AG09319 (cell line): ENCODE results near the gene UPK3A.
"Not testable (repeated sequence)": the region's sequence is repeated elsewhere in the genome, so short reads cannot be mapped to it uniquely, and the experiment has no call there.

Experiments
- DNase-seq: peaks from one replicate; pipeline ENCODE4 v3.0.0-alpha.2; 2010; ENCODE audit warnings: low read depth; ENCODE audit errors: extremely low read depth
- TF ChIP-seq, protein P1 (sequence below): IDR thresholded peaks from 2 replicates; pipeline ENCODE4 v1.5.1; 2011; ENCODE audit warnings: low read depth, mild to moderate bottlenecking, inconsistent platforms, low read length, moderate library complexity

Gene UPK3A

DNA sequence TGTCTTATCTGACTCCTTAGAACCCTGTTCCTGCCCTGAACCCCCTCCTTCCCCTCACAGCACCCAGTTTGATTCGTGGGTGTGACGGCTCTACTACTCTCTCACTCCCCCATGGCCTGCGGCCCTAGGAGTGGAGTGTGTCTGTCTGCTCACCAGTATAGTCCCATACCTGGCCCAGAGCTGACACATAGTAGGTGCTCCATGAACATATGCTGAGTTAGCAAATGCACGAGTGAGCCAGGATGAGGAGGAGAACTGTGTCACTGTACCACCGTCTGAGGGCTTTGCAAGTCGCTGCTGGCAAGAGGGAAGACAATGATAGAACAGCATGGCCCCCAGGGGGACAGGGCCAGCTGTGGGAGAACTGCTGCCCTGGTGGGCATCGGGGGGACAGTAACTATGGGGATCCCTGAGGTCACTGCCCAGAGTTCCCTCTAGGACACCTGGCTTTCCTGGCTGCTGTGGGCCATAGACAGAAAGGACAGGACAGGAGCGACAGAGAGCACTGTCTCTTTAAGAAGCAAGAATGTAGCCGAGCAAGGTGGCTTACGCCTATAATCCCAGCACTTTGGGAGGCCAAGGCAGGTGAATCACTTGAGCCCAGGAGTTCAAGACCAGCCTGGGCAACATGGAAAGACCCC lies 24.9 kb upstream of the UPK3A start:
- no peak for DNase-seq
- TF ChIP-seq, protein P1, sequence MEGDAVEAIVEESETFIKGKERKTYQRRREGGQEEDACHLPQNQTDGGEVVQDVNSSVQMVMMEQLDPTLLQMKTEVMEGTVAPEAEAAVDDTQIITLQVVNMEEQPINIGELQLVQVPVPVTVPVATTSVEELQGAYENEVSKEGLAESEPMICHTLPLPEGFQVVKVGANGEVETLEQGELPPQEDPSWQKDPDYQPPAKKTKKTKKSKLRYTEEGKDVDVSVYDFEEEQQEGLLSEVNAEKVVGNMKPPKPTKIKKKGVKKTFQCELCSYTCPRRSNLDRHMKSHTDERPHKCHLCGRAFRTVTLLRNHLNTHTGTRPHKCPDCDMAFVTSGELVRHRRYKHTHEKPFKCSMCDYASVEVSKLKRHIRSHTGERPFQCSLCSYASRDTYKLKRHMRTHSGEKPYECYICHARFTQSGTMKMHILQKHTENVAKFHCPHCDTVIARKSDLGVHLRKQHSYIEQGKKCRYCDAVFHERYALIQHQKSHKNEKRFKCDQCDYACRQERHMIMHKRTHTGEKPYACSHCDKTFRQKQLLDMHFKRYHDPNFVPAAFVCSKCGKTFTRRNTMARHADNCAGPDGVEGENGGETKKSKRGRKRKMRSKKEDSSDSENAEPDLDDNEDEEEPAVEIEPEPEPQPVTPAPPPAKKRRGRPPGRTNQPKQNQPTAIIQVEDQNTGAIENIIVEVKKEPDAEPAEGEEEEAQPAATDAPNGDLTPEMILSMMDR: no peak

DNA sequence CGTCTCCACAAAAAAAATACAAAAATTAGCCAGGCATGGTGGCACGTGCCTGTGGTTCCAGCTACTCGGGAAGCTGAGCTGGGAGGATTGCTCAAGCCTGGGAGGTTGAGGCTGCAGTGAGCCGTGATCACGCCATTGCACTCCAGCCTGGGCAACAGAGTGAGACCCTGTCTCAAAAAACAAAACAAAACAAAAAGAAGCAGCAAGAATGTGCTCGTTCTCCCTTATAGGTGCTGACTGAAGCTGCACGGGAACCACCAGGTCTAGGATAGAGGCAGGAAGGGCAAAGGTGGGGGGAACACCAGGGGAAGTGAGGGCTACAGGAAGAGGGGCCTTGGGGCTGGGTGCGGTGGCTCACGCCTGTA lies 24.4 kb upstream of the UPK3A start:
- not testable (repeated sequence) for DNase-seq

DNA sequence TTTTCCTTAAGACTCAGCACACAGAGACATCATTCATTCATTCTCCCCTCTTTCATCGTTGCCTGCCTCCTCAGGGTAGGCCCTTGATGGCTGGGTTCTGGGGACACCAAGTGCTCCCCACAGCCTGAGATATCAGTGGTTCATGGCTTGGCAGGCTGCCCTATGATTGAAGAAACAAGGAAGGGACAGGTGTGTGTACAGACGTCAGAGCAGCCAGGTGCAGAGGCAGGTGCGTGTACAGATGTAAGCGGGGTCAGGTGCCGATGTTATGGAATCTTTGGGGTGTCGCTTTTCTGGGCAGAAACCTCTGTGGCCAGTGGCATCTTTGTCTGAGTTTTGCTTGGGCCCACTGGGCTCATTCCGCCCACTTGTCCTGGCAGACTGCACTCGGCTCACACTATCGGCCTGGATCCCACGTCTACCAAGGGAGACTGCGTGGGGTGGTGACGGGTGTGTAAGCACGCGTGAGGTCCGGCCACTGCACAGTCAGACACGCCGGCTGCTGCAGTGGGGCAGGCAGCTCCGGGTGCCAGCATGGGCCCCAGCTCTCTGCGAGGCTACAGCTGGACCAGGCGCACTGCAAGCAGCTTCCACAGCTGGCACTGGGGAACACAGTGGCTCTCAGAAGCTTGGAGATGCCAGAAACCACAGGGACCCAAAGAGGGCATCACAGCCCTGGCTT lies 23.2 kb upstream of the UPK3A start:
- DNase-seq: no peak
- TF ChIP-seq, protein P1: no peak

DNA sequence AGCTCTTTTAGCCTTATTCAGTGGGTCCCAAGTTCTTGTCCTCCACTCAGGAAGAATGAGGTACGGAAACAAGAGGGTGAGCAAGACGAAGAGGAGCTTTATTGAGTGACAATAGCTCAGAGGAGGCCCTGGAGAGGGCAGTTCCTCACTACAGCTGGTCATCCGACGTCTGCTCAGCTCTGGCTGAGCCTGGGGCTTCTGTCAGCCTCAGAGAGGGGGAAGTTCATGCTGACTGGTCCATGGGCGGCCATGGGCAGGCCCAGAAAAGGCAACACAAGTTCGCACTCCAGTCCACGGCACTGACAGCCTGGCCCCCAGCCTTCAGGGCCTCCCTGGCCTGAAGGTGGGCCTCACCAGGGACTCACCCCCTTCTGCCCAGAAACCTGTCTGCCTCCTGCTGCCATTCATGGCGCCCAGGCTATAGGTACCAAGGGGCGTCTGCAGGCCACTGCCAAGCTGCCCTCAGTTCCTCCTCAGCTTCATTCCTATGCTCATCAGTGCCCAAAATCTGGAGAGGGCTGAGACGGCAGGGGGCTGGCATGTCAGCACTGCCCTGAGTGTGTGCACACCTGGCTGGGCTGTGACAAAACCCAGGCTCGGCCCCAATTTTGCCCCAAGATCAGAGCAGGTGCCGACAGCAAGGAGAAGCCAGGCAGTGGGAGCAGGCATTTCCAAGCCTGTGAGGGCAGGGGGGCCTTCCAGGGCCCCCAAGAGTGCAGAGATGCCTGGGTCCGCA lies 22.4 kb upstream of the UPK3A start:
- DNase-seq: no peak

DNA sequence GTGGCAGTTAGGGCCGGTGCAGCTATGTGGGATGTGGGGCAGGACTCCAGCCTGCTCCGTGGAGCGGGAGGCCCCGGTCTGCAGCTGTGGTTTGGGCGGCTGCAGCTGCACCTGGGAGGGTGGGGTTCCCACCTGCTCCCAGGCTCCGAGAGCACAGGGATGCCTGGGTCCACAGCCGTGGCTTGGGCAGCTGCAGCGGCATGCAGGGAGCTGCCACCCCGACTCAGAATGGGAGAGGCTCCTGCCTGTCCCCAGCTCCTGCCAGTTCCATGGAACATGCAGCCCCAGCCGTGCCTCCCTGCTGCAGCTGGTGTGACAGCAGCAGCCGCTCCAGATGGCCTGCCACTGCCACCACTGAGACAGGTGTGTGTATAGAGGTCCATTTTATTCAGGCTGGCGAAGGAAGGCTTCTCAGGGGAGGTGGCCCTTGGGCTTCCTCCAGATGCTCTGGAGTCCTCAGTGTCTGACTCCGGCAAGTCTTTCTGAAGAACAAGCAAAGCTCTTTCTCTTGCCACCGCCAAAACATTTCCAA lies 21.8 kb upstream of the UPK3A start:
- TF ChIP-seq, protein P1: no peak
- no peak for DNase-seq

More for the DNA sequence above, 22.4 kb upstream of the UPK3A start:
- TF ChIP-seq, protein P1: no peak

DNA sequence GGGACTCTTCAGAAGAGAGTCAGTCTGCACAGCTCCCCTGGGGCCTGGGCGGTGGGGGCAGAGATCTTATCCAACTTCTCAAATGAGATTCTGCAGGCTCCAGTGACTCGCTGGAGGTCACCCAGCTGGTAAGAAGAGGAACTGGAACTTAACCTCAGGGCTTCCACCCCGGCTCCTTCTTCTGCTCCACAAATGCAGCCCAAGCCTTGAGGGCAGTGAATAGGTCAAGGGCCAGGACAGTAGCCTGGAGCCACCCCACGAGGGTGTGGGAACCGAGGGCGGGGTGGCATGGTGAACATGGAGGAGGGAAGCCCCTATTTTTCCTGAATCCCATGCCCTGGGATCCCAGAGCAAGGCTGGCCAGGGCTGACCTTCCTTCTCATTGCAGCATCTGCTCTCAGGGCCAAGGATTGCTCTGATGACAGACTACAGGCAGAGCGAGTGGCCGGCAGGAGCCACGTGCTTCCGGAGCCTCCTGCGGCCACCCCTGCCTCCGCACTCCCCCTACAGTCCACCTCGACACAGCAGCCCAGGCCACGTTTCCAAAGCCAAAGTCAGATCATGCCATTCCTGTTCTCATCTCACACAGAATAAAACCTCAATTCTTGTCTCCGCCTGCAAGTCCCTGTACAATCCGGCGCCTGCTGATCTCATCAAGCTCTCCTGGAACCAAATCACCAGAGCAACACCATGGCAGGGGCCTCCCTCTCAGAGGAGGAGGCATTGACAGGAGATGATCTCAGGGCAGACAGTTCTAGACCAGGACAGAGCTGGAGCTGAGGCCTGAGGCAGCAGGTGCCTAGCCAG lies 21.1 kb upstream of the UPK3A start:
- TF ChIP-seq, protein P1: peak; percentile 86
- DNase-seq: peak; percentile 72

- TF ChIP-seq, protein P1: no peak
- no peak for DNase-seq
Measured at GRCh38 chr22:45265535-45265934, 19.2 kb upstream of the UPK3A start.
